GM12878 (cell line): ENCODE data around the gene EXOC8. TPM values are rescaled to one million over a fixed set of nuclear protein-coding genes. Genes with fewer than 3 reads are reported as not detected.

Experiments used
- ATAC-seq: fragments of 200-7000 bp; cut with Tn5 transposase; 3 replicates; pipeline ENCODE4 v1.9.1; 2020; ENCODE audit warnings: mild to moderate bottlenecking, moderate library complexity
- BruUV-seq: library from RNA; stranded (reverse); fragments of 400-500 nt; replicated peaks from 2 replicates; lab custom pipeline; 2021; lab: Mats Ljungman, UMichigan
- CTCF ChIA-PET: fragments of 300-600 bp; sonication (Branson Sonifier 250); formaldehyde crosslinking; extraction: SDS; loops from one replicate; lab custom pipeline; 2021; ENCODE audit warnings: inconsistent platforms; lab: Yijun Ruan, JAX
- POLR2A ChIA-PET: fragments of 350-600 bp; formaldehyde crosslinking; extraction: SDS; loops from one replicate; lab custom pipeline; 2021; ENCODE audit warnings: inconsistent platforms; lab: Charles Lee
- RAD21 ChIA-PET: fragments of 300-600 bp; sonication (Branson Sonifier 250); formaldehyde crosslinking; loops from one replicate; lab custom pipeline; 2023; ENCODE audit warnings: antibody characterized with exemption; ENCODE audit not compliant: unreplicated experiment; lab: Charles Lee
- SMC1A ChIA-PET: fragments of 300-600 bp; sonication (Branson Sonifier 250); formaldehyde crosslinking; loops from one replicate; lab custom pipeline; 2023; ENCODE audit not compliant: unreplicated experiment, uncharacterized antibody; lab: Charles Lee
- DNase-seq: peaks from one replicate; pipeline ENCODE4 v3.0.0-alpha.2; 2011; ENCODE audit warnings: low read depth, low spot score
- FAIRE-seq: peaks from 3 replicates; lab custom pipeline; 2011; peaks lifted over from hg19 to GRCh38; lab: Jason Lieb, UNC
- H2AFZ ChIP-seq: 2 replicates; pipeline ENCODE4 v1.6.0; 2011; ENCODE audit warnings: low read depth, low read length, control low read depth; ENCODE audit not compliant: control insufficient read depth
- H3K27ac ChIP-seq: 2 replicates; pipeline ENCODE4 v1.5.1; 2011; ENCODE audit warnings: control low read depth; ENCODE audit not compliant: control insufficient read depth, insufficient read depth
- H3K27me3 ChIP-seq, 2 experiments: replicated peaks in 1 of 2; 2 replicates each; pipeline versions ENCODE4 v1.6.0 to v1.6.1; 2011; ENCODE audit warnings: low read length in 1 of 2; ENCODE audit not compliant: control insufficient read depth in 2 of 2, insufficient read depth in 2 of 2
- H3K36me3 ChIP-seq, 2 experiments: 2 replicates each; pipeline ENCODE4 v1.5.1; 2011; ENCODE audit warnings: low read length in 1 of 2; ENCODE audit not compliant: control insufficient read depth in 2 of 2, insufficient read depth in 2 of 2
- H3K4me1 ChIP-seq: 2 replicates; pipeline ENCODE4 v1.6.1; 2011; ENCODE audit warnings: mild to moderate bottlenecking, low read length, moderate library complexity, mixed read lengths; ENCODE audit not compliant: control insufficient read depth, insufficient read depth
- H3K4me2 ChIP-seq: 2 replicates; pipeline ENCODE4 v1.6.0; 2011; ENCODE audit warnings: control low read depth; ENCODE audit not compliant: control insufficient read depth, insufficient read depth
- H3K4me3 ChIP-seq: fragments of 200-600 bp; sonication (generic); 2 replicates; pipeline ENCODE4 v1.5.1; 2016
- H3K79me2 ChIP-seq: 2 replicates; pipeline ENCODE4 v1.6.0; 2011; ENCODE audit warnings: low read length; ENCODE audit not compliant: control insufficient read depth, insufficient read depth
- H3K9ac ChIP-seq: 2 replicates; pipeline ENCODE4 v1.8.0; 2011; ENCODE audit warnings: low read length, control low read depth, mixed read lengths; ENCODE audit not compliant: control insufficient read depth, insufficient read depth
- H3K9me3 ChIP-seq: replicated peaks from 3 replicates; pipeline ENCODE4 v1.5.1; 2011; ENCODE audit warnings: mild to moderate bottlenecking, low read length; ENCODE audit not compliant: control insufficient read depth, insufficient read depth
- H4K20me1 ChIP-seq: 2 replicates; pipeline ENCODE4 v1.6.0; 2011; ENCODE audit not compliant: control insufficient read depth, insufficient read depth
- BCL11A ChIP-seq: IDR thresholded peaks from 2 replicates; pipeline ENCODE4 v1.6.1; 2011; ENCODE audit warnings: low read depth, low read length
- E2F4 ChIP-seq: IDR thresholded peaks from 2 replicates; pipeline ENCODE4 v1.6.1; 2012; ENCODE audit warnings: low read depth, low read length, improper control_type of control experiment
- HCFC1 ChIP-seq: fragments of 150-350 bp; IDR thresholded peaks from 2 replicates; pipeline ENCODE4 v1.6.1; 2014; ENCODE audit warnings: low read length
- IRF5 ChIP-seq: fragments of 450-650 bp; IDR thresholded peaks from 2 replicates; pipeline ENCODE4 v1.6.1; 2017; ENCODE audit warnings: borderline replicate concordance
- KDM1A ChIP-seq: fragments of 200-600 bp; sonication (generic); IDR thresholded peaks from 2 replicates; pipeline ENCODE4 v1.6.1; 2016; ENCODE audit warnings: borderline replicate concordance
- MYC ChIP-seq: IDR thresholded peaks from 2 replicates; pipeline ENCODE4 v1.6.1; 2011; ENCODE audit warnings: mild to moderate bottlenecking, low read length, moderate library complexity, inconsistent platforms; ENCODE audit not compliant: insufficient read depth, insufficient replicate concordance, insufficient read length, severe bottlenecking
- POU2F2 ChIP-seq: IDR thresholded peaks from 3 replicates; pipeline ENCODE4 v1.6.1; 2011; ENCODE audit warnings: low read depth, mild to moderate bottlenecking, low read length, borderline replicate concordance
- PRDM15 ChIP-seq: fragments of 450-650 bp; formaldehyde crosslinking; IDR thresholded peaks from 2 replicates; pipeline ENCODE4 v1.4.0; 2020; ENCODE audit warnings: mild to moderate bottlenecking, moderate library complexity
- RAD51 ChIP-seq: fragments of 450-650 bp; IDR thresholded peaks from 2 replicates; pipeline ENCODE4 v1.6.1; 2016; ENCODE audit warnings: moderate library complexity, mild to moderate bottlenecking, inconsistent platforms
- SIX5 ChIP-seq: IDR thresholded peaks from 2 replicates; pipeline ENCODE4 v1.6.1; 2011; ENCODE audit warnings: mild to moderate bottlenecking, low read depth, low read length, moderate library complexity; ENCODE audit not compliant: severe bottlenecking
- SUZ12 ChIP-seq: fragments of 200-600 bp; sonication (generic); IDR thresholded peaks from one replicate; pipeline ENCODE4 v1.6.1; 2018; ENCODE audit warnings: antibody characterized with exemption, mild to moderate bottlenecking; ENCODE audit not compliant: unreplicated experiment
- TCF12 ChIP-seq: IDR thresholded peaks from 2 replicates; pipeline ENCODE4 v1.6.1; 2011; ENCODE audit warnings: low read depth, mild to moderate bottlenecking, low read length
- ZNF622 ChIP-seq: fragments of 450-650 bp; IDR thresholded peaks from 2 replicates; pipeline ENCODE4 v1.6.1; 2017; ENCODE audit warnings: mild to moderate bottlenecking, inconsistent platforms
- ZZZ3 ChIP-seq: IDR thresholded peaks from 2 replicates; pipeline ENCODE4 v1.6.1; 2011; ENCODE audit warnings: low read depth; ENCODE audit not compliant: control insufficient read depth, insufficient read length
- WGBS: methylation state at CpG from one replicate; pipeline ENCODE4 v1.1.6; 2016; ENCODE audit warnings: low lambda C conversion rate; ENCODE audit not compliant: insufficient replicate concordance, insufficient coverage; ENCODE audit errors: missing lambda C conversion rate; 5-methylcytosine and 5-hydroxymethylcytosine counted together
- in situ Hi-C: fragments of 300-500 bp; cut with MboI; formaldehyde crosslinking; loops from 9 replicates; pipeline ENCODE4 v1.14.3; 2018; ENCODE audit warnings: mixed read lengths
- intact Hi-C: fragments of 100-400 bp; cut with micrococcal nuclease; formaldehyde crosslinking; loops from one replicate; pipeline ENCODE4 v1.14.2; 2022; ENCODE audit not compliant: unreplicated experiment
- polyA plus RNA-seq, 11 experiments: library from polyadenylated mRNA; depleted of rRNA in 4 of 11; unstranded in 6 of 11; stranded (reverse) in 5 of 11; fragments of >200 nt; fragmentation: Nextera tagmentation in 4 of 11; fragmentation: Illumina TruSeq in 1 of 11; extraction: Ambion mirVana in 4 of 11; extraction: Trizol in 1 of 11; gene quantifications; 1 replicate in 1 of 11; 2 replicates in 10 of 11; pipeline versions ENCODE4 v1.2.1 to v1.2.3, GENCODE V29; 2011 to 2016; ENCODE audit warnings: inconsistent platforms in 2 of 11, missing spikeins in 2 of 11, low read depth in 1 of 11
- total RNA-seq, 4 experiments: library from RNA; depleted of rRNA in 3 of 4; stranded (reverse); fragments of >200 nt in 3 of 4; fragmentation: Illumina TruSeq in 1 of 4; extraction: Trizol in 1 of 4; gene quantifications; 2 replicates each; pipeline versions ENCODE4 v1.2.1 to v1.2.3, GENCODE V29; 2013 to 2021

Gene EXOC8
- total and polyA plus RNA-seq, 10 of the 15 experiments (the other 5 are each of a cell fraction or from before 2014, with no cell fraction given): 2.0 to 11.3 (median 6.3) TPM

GRCh38 chr1:231348442-231348841 lies 10.8 kb upstream of the EXOC8 start:
- H3K27me3 ChIP-seq: no peaks in the 10 kb centered on the region
- ChIA-PET RAD21 (no interaction called here), SMC1A (interaction anchor here (0.8 to 1.3 kb wide), 2 partner anchors 9 to 14 kb away, joined by 3 to 4 read pairs; no protein-coding TSS in a partner anchor), POLR2A (interaction anchor here (0.5 to 1.0 kb wide), 2 partner anchors 10 to 198 kb away, joined by 3 to 5 read pairs; partner anchors contain the start of genes EXOC8 and SPRTN), CTCF (interaction anchor here (0.9 to 2.2 kb wide), 4 partner anchors 9 to 242 kb away, joined by 3 to 5 read pairs (median 4); no protein-coding TSS in a partner anchor)
- no TSS peak for BruUV-seq
- no peaks in the 10 kb centered on the region for H3K9me3 ChIP-seq
- FAIRE-seq: no peak
- H4K20me1 ChIP-seq: no peaks in the 10 kb centered on the region
- no peak overlapping the region for H3K9ac ChIP-seq
- no peak for DNase-seq
- ATAC-seq: no peak
- no peak overlapping the region for H2AFZ ChIP-seq
- H3K4me2 ChIP-seq: no peak overlapping the region
- no peak for TF ChIP-seq KDM1A
- TF ChIP-seq HCFC1: no peak
- TF ChIP-seq SIX5: no peak
- TF ChIP-seq E2F4: no peak
- TF ChIP-seq RAD51: no peak
- TF ChIP-seq BCL11A: no peak
- TF ChIP-seq TCF12: no peak
- no peak for TF ChIP-seq ZNF622
- TF ChIP-seq PRDM15 (CRISPR knock-in tag): no peak
- no peak for TF ChIP-seq MYC
- TF ChIP-seq POU2F2: no peak
- no peak for TF ChIP-seq ZZZ3
- no peak for TF ChIP-seq SUZ12
- TF ChIP-seq IRF5: no peak
- intact Hi-C loops: no loop called here
- H3K36me3 ChIP-seq: peaks cover 1 to 2% of the 10 kb centered on the region in 2 experiments; a peak in 2 of 4 replicates
- H3K4me3 ChIP-seq: no peak overlapping the region
- no peak overlapping the region for H3K27ac ChIP-seq
- 97% methylated on average over 4 of the region's 4 CpGs for WGBS
- H3K79me2 ChIP-seq: no peaks in the 10 kb centered on the region
- H3K4me1 ChIP-seq: no peaks in the 10 kb centered on the region
- in situ Hi-C loops: no loop called here
